Choroid plexus epithelial cell (primary cell): ENCODE data around the gene SCNM1.
A peak's percentile ranks its signal among the peaks of the same experiment; 100 is the strongest.

Experiments used
- DNase-seq: peaks from one replicate; pipeline ENCODE4 v3.0.0-alpha.2; 2010; ENCODE audit warnings: low read depth
- H3K4me3 ChIP-seq: 2 replicates; pipeline ENCODE4 v1.5.1; 2011; ENCODE audit warnings: low read depth, mild to moderate bottlenecking, control low read depth, low read length, moderate library complexity
- CTCF ChIP-seq: conservative IDR thresholded peaks from 2 replicates; pipeline ENCODE4 v1.5.1; 2011; ENCODE audit warnings: low read depth, mild to moderate bottlenecking, control low read depth, inconsistent platforms, low read length, moderate library complexity

Gene SCNM1

GRCh38 chr1:151165738-151166504 lies at the start of gene SCNM1, which contains the start of gene LYSMD1:
TSS of gene SCNM1 (plus strand) at chr1:151166144. CDS start at chr1:151166153, 9 bp downstream.
TSS of gene LYSMD1 (minus strand) at chr1:151165902. CDS start at chr1:151165258, 644 bp downstream.
- DNase-seq: peak; percentile 99
- H3K4me3 ChIP-seq: peak within 1 kb of the TSS; percentile 96
- peak; percentile 4 for TF ChIP-seq CTCF

- no peak for TF ChIP-seq CTCF
- no peak overlapping the region for H3K4me3 ChIP-seq
- no peak for DNase-seq
These were observed 41.1 kb upstream of the SCNM1 start for GRCh38 chr1:151124763-151125403.

- DNase-seq: no peak
- no peak overlapping the region for H3K4me3 ChIP-seq
- TF ChIP-seq CTCF: no peak
These were observed 37.1 kb upstream of the SCNM1 start for GRCh38 chr1:151128800-151129199.

- DNase-seq: peak; percentile 96
- peak; percentile 18 for TF ChIP-seq CTCF
- peak overlapping the region; percentile 56 for H3K4me3 ChIP-seq
These were observed 34.9 kb upstream of the SCNM1 start for GRCh38 chr1:151130987-151131586.

GRCh38 chr1:151131701-151132334 lies 34.1 kb upstream of the SCNM1 start:
- DNase-seq: peak; percentile 25
- H3K4me3 ChIP-seq: peak overlapping the region; percentile 56
- no peak for TF ChIP-seq CTCF

GRCh38 chr1:151132335-151133017 lies 33.5 kb upstream of the SCNM1 start:
- DNase-seq: no peak
- TF ChIP-seq CTCF: no peak
- H3K4me3 ChIP-seq: no peak overlapping the region
